Right atrium auricular region (tissue), 2 donors: Measurements from ENCODE around the gene NUDT4. TPM values are rescaled to one million over a fixed set of nuclear protein-coding genes. Genes with fewer than 3 reads are reported as not detected.

Experiments used
- DNase-seq: peaks from one replicate; pipeline ENCODE4 v3.0.0-alpha.2; 2019; ENCODE audit warnings: low spot score
- H3K27ac ChIP-seq, 2 donors: fragments of 200-600 bp; sonication (generic); 1 replicate in 1 of 2; 2 replicates in 1 of 2; pipeline ENCODE4 v1.5.1; 2016 to 2019
- H3K27me3 ChIP-seq, 2 donors: fragments of 200-600 bp; sonication (generic); one replicate each; pipeline versions ENCODE4 v1.5.1 to v1.6.0; 2017 to 2019
- H3K36me3 ChIP-seq: fragments of 200-600 bp; sonication (generic); one replicate; pipeline ENCODE4 v1.5.1; 2016
- H3K4me1 ChIP-seq, 2 donors: fragments of 200-600 bp; sonication (generic); one replicate each; pipeline versions ENCODE4 v1.5.1 to v1.6.0; 2017 to 2019
- H3K4me3 ChIP-seq, 2 donors: fragments of 200-600 bp; sonication (generic); 1 replicate in 1 of 2; 2 replicates in 1 of 2; pipeline ENCODE4 v1.5.1; 2017 to 2019; ENCODE audit warnings: mild to moderate bottlenecking in 1 of 2, moderate library complexity in 1 of 2
- H3K9me3 ChIP-seq, 2 donors: fragments of 200-600 bp; sonication (generic); one replicate each; pipeline ENCODE4 v1.5.1; 2019
- CTCF ChIP-seq, 2 donors: fragments of 200-600 bp; sonication (generic); IDR thresholded peaks; one replicate each; pipeline ENCODE4 v1.5.1; 2019; ENCODE audit warnings: antibody characterized with exemption in 2 of 2
- total RNA-seq, 2 donors: library from RNA; depleted of rRNA; stranded (reverse); fragments of >200 nt; gene quantifications; one replicate each; pipeline ENCODE4 v1.1.0, GENCODE V29; 2016

Gene NUDT4
- total RNA-seq, 2 donors from 2014 or later = 103 to 158 TPM

DNA sequence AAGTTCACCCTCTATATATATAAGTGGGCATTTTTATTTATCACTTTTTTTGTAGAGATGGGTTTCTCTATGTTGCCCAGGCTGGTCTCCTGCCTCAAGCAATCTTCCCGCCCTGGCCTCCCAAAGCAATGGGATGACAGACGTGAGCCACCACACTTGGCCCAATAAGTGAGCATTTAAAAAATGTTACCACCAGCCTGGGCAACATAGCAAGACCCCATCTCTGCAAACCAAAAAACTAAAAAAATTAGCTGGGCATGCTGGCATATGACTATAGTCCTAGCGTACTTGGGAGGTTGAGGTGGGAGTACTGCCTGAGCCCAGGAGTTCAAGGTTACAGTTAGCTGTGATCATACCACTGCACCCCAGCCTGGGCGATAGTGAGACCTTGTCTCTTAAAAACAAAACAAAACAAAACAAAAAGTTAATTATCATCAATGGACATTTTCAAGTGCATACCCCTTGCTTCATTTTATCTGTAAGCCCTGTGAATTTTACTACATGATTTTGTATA is 40.3 kb downstream of the NUDT4 start:
- no peaks in the 10 kb centered on the region for H3K36me3 ChIP-seq
- TF ChIP-seq CTCF (IDR thresholded peaks at IDR 0.05) = no peak
- no peak overlapping the region for H3K27ac ChIP-seq
- no peaks in the 10 kb centered on the region for H3K27me3 ChIP-seq
- H3K9me3 ChIP-seq = no peaks in the 10 kb centered on the region
- peaks cover 0 to 47% of the 10 kb centered on the region in 2 donors for H3K4me1 ChIP-seq
- no peak overlapping the region for H3K4me3 ChIP-seq
- no peak for DNase-seq

- Histone ChIP-seq H3K4me1 (peaks cover 0 to 45% of the 10 kb centered on the region in 2 donors), H3K27ac (no peak overlapping the region), H3K27me3 (no peaks in the 10 kb centered on the region), H3K9me3 (no peaks in the 10 kb centered on the region), H3K36me3 (no peaks in the 10 kb centered on the region), H3K4me3 (no peak overlapping the region)
- DNase-seq = no peak
- TF ChIP-seq CTCF (IDR thresholded peaks at IDR 0.05) = peak; percentile 46 to 77
Observed at GRCh38 chr12:93419388-93420034, 41.8 kb downstream of the NUDT4 start.

DNA sequence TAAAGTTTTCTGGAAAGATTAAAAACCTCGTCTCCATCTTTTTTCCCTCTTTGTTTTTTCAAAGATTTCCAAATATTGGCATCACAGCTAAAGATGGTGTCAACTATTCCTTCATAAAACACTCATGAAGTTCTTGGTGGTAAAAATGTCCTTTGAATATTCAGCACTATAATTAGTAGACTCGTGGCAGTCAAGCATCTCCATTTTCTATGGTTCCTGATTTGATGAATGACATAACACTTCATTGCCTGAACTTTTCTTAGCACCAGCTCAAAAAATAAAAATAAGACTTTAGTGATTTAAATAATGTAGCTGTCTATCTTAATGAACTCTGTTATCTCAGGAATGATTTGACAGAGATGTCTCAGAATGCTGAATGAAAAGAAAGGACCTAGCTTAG is 44.3 kb downstream of the NUDT4 start:
- H3K9me3 ChIP-seq = no peaks in the 10 kb centered on the region
- no peaks in the 10 kb centered on the region for H3K36me3 ChIP-seq
- TF ChIP-seq CTCF (IDR thresholded peaks at IDR 0.05) = no peak
- H3K4me1 ChIP-seq = peaks cover 0 to 51% of the 10 kb centered on the region in 2 donors
- H3K27ac ChIP-seq = peak overlapping the region in 1 of 2 donors; percentile 15
- H3K4me3 ChIP-seq = no peak overlapping the region
- H3K27me3 ChIP-seq = no peaks in the 10 kb centered on the region
- no peak for DNase-seq

- TF ChIP-seq CTCF (IDR thresholded peaks at IDR 0.05) = no peak
- no peaks in the 10 kb centered on the region for H3K36me3 ChIP-seq
- DNase-seq = no peak
- no peaks in the 10 kb centered on the region for H3K9me3 ChIP-seq
- no peaks in the 10 kb centered on the region for H3K27me3 ChIP-seq
- peaks cover 0 to 77% of the 10 kb centered on the region in 2 donors for H3K4me1 ChIP-seq
- H3K27ac ChIP-seq = peak overlapping the region in 1 of 2 donors; percentile 24
- no peak overlapping the region for H3K4me3 ChIP-seq
Observed at GRCh38 chr12:93425736-93426411, 48.1 kb downstream of the NUDT4 start.

DNA sequence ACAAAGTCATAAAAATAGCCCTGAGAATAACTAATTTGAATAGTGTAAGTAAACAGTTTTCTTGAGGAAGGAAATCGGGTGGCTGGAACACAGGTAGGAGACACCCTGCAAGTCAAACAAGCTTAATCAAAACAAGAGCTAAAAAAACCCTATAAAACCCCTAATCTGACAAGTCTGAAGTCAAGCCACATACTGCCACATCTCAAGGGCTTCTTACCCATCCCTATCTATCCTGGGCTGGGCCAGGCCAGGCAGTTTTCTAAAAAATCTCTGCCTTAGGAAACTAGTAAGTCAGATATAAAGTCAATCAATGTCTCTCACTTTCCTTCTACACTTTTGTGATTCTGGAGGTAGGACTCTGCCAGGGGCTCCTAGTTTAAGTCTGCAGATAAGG is 48.7 kb downstream of the NUDT4 start:
- Histone ChIP-seq H3K27me3 (no peaks in the 10 kb centered on the region), H3K9me3 (no peaks in the 10 kb centered on the region), H3K27ac (peak overlapping the region; percentile 24 to 45), H3K4me3 (no peak overlapping the region), H3K4me1 (peaks cover 0 to 83% of the 10 kb centered on the region in 2 donors), H3K36me3 (no peaks in the 10 kb centered on the region)
- no peak for TF ChIP-seq CTCF (IDR thresholded peaks at IDR 0.05)
- no peak for DNase-seq
